IPS-11a (cell line): ENCODE results near the gene RITA1.

Experiments used
- H3K4me3 ChIP-seq: one replicate; pipeline ENCODE4 v1.5.1; 2013; ENCODE audit warnings: low read depth, low read length, control low read depth

RITA1 gene

GRCh38 chr12:113152835-113153814 is 32.4 kb upstream of the RITA1 start:
- H3K4me3 ChIP-seq: peak overlapping the region; percentile 20

GRCh38 chr12:113154351-113154973 is 31.1 kb upstream of the RITA1 start:
- peak overlapping the region; percentile 41 for H3K4me3 ChIP-seq

GRCh38 chr12:113155060-113155459 is 30.5 kb upstream of the RITA1 start:
- H3K4me3 ChIP-seq: no peak overlapping the region

GRCh38 chr12:113155646-113156045 is 29.9 kb upstream of the RITA1 start:
- H3K4me3 ChIP-seq: no peak overlapping the region

- no peak overlapping the region for H3K4me3 ChIP-seq
Measured at GRCh38 chr12:113157218-113157859, 28.2 kb upstream of the RITA1 start.

- no peak overlapping the region for H3K4me3 ChIP-seq
Measured at GRCh38 chr12:113158439-113159203, 26.9 kb upstream of the RITA1 start.

GRCh38 chr12:113159937-113160336 is 25.6 kb upstream of the RITA1 start:
- H3K4me3 ChIP-seq: no peak overlapping the region

GRCh38 chr12:113161415-113162016 is 24.0 kb upstream of the RITA1 start:
- H3K4me3 ChIP-seq: no peak overlapping the region

- no peak overlapping the region for H3K4me3 ChIP-seq
Measured at GRCh38 chr12:113162102-113163029, 23.2 kb upstream of the RITA1 start.

GRCh38 chr12:113163030-113163360 is 22.5 kb upstream of the RITA1 start:
- no peak overlapping the region for H3K4me3 ChIP-seq

GRCh38 chr12:113164014-113164413 is 21.5 kb upstream of the RITA1 start:
- no peak overlapping the region for H3K4me3 ChIP-seq

- no peak overlapping the region for H3K4me3 ChIP-seq
Measured at GRCh38 chr12:113165521-113166450, 19.7 kb upstream of the RITA1 start.

- H3K4me3 ChIP-seq: no peak overlapping the region
Measured at GRCh38 chr12:113167868-113168267, 17.7 kb upstream of the RITA1 start.

- H3K4me3 ChIP-seq: no peak overlapping the region
Measured at GRCh38 chr12:113169697-113170096, 15.8 kb upstream of the RITA1 start.

- H3K4me3 ChIP-seq: no peak overlapping the region
Measured at GRCh38 chr12:113170457-113170856, 15.1 kb upstream of the RITA1 start.

GRCh38 chr12:113170926-113171325 is 14.6 kb upstream of the RITA1 start:
- no peak overlapping the region for H3K4me3 ChIP-seq

GRCh38 chr12:113171543-113171942 is 14.0 kb upstream of the RITA1 start:
- no peak overlapping the region for H3K4me3 ChIP-seq

- no peak overlapping the region for H3K4me3 ChIP-seq
Measured at GRCh38 chr12:113172185-113172584, 13.3 kb upstream of the RITA1 start.
